NCI-H1092 (cell line): ENCODE measurements around the gene MYOZ2.

Experiments
- DNase-seq: peaks from one replicate; lab custom pipeline; 2025; lab: John Stamatoyannopoulos, UW

The MYOZ2 gene

GRCh38 chr4:119197772-119198212 lies 62.2 kb downstream of the MYOZ2 start:
- no peak for DNase-seq

- DNase-seq = no peak
Observed at GRCh38 chr4:119204916-119205315, 69.3 kb downstream of the MYOZ2 start.

- DNase-seq = no peak
Observed at GRCh38 chr4:119205690-119206089, 70.1 kb downstream of the MYOZ2 start.

- DNase-seq = no peak
Observed at GRCh38 chr4:119206178-119206577, 70.5 kb downstream of the MYOZ2 start.

GRCh38 chr4:119207051-119207450 lies 71.4 kb downstream of the MYOZ2 start:
- DNase-seq = no peak

GRCh38 chr4:119209077-119209476 lies 73.4 kb downstream of the MYOZ2 start:
- DNase-seq = no peak

DNA sequence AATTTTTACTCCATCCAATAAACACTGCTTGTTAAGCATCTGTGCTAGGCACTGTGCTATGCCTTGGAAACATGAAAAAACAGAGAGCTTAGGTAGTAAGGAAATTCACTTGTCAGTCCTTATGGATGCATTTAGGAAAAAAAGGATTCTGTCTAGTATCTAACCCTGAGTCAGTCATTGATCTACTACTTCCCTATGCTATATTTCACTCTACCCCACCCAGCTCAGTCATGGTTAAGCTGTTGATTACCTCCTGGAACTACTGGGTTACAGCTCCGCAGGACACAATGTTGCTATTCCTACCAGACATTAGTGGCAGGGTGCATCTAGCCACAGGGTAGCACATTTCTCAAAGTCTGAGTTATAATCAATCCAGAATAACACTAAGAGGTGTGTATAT lies 74.0 kb downstream of the MYOZ2 start:
- DNase-seq = no peak

DNA sequence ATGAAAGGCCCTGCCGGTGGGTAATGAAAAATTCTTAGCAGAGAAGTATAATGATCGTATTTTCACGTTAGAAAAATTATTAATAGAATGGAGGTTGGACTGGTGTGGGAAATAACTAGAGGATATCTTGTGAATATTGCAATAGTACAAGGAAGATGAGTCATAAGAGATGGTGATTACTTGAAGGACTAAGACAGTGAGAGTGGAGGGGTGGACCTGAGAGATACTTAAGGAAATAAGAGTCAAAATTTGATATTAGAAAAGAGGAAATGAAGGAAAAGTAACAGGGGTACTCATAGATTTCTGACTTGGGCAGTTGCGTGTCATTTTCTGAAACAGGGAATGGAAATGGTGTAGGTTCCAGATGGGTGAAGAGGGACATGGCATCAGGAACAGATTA lies 75.1 kb downstream of the MYOZ2 start:
- no peak for DNase-seq

DNA sequence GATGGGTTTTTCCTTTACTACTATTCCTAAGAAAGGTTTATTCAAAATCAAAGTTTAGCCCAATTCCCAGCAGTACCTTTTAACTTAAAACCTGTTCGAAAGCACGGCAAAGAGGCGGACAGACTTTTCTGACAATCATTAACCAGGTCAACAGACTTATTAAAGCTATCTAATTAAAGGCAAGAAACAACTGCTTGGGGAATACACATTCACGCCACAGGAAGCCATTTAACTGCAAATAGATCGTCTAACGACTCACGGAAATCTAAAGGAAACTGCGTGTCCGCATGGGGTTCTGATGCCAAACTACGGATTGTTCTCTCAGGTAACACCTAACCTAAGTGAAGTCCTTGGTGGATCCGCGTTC lies 76.2 kb downstream of the MYOZ2 start:
- DNase-seq = peak; percentile 60

- DNase-seq = peak; percentile 96
Observed at GRCh38 chr4:119212234-119212963, 76.8 kb downstream of the MYOZ2 start, which contains the start of gene USP53. TSS of gene USP53 (plus strand) at chr4:119212713. CDS start at chr4:119239760, 27,047 bp downstream.

DNA sequence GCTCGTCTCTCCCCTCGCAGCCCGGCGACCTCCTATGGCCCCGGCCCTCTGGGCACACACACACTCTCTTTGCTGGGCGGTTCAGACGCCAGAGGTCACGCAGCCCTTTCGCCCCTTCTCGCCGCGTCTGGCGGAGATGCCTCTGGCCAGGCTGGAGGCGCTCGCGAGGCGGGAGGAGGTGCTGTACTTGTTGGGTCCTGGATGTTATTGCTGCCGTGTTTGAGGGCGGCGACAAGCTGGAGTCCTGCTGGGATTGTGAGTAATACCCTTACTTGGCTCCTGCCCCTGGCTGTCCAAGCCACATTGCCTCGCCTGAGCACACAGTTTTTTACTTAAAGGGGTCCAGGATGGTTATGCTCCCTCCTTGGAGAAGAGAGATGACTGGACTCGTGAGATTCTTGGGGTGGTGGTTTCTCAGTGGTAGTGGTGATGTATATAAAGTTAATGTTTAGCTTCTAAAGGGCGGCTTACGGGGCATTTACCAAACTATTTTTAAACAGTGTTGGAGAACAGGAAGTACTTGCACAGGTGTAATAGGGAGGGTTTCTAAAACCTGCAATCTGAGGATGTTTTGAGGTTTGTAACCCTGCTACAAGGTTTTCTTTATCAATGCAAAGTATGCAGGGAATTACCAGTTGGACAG lies 77.5 kb downstream of the MYOZ2 start:
- peak; percentile 45 for DNase-seq

DNA sequence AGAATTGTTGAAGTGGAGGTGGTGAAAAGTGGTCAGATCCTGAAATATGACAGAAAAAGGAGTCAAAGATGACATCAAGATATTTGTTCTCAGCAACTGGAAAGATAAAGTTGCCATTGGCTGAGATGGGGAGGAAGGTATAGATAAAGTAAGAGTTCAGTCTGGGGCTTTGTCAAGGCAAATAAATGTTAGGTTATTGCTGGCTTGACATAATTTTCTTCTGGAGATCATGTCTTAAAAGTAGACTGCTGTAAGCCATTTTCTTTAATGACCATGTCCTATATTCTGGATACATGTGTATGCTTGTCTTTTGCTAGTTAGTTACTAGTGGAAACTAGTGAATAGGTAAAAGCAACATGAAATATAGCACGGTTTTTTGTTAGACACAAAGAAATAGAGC lies 82.5 kb downstream of the MYOZ2 start:
- no peak for DNase-seq

GRCh38 chr4:119221412-119221811 lies 85.8 kb downstream of the MYOZ2 start:
- DNase-seq = no peak

- DNase-seq = no peak
Observed at GRCh38 chr4:119227690-119228089, 92.1 kb downstream of the MYOZ2 start.

DNA sequence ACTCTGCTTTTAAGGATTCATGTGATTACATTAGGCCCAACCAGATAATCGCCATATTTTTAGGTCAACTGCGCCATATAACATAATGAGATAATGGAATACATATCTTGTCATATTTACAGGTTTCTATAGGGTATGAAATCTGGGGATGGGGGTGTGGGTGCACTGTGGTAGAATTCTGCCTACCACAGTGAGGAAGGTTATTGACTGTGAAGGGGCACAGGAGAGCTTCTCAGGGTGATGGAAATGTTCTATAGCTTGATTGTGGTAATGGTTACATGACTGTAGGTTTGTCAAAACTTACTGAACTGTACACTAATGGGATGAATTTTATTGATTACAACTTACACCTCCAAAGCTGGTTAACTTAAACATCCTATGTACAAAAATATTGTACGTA lies 92.8 kb downstream of the MYOZ2 start:
- DNase-seq = no peak

DNA sequence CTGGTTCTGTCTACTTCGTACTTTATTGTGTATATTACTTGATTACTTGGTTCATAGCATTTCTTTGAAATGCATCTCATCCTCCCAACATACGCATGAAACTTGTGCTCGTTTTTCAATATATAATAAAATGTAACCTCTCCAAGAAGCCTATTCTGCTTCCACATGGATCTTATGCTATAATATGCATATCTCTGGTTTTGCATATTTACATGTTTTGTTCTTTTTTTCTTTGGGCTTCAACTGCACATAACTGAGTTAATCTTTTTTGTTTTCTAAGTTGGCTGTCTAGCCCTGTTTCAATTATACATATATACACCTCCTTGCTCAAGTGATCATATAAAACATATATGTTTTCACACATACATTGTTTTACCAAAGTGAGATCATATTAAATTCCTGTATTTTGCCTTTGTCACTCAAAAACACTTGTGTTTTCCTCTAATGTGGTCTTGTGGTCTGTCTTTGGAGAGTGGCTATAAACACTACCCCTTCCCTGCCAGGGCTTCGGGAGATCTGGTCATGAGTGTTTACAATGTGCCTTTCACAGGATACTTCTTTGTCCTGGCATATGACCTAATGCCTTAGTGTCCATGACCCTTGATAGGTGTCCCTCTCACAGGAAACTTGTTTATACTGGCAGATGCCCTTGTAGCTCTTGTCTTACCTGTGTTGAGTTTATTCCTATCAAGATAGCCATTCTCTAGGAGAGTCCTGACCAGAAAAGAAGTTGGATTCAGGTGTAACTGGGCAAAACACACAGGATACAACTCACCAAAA lies 94.5 kb downstream of the MYOZ2 start:
- DNase-seq = no peak

- DNase-seq = no peak
Observed at GRCh38 chr4:119231491-119231890, 95.9 kb downstream of the MYOZ2 start.

- no peak for DNase-seq
Observed at GRCh38 chr4:119232286-119232685, 96.7 kb downstream of the MYOZ2 start.

- no peak for DNase-seq
Observed at GRCh38 chr4:119233191-119233590, 97.6 kb downstream of the MYOZ2 start.

- no peak for DNase-seq
Observed at GRCh38 chr4:119233750-119234149, 98.1 kb downstream of the MYOZ2 start.

- DNase-seq = no peak
Observed at GRCh38 chr4:119237201-119237600, 101.6 kb downstream of the MYOZ2 start.
